Fibroblast of lung (primary cell): ENCODE data around the gene SH3GL2.

Source experiments
- CTCF ChIP-seq, 2 donors: IDR thresholded peaks in 1 of 2; conservative IDR thresholded peaks in 1 of 2; 1 replicate in 1 of 2; 2 replicates in 1 of 2; pipeline ENCODE4 v1.5.1; 2011 to 2012; ENCODE audit warnings: low read length in 2 of 2, control low read depth in 1 of 2, inconsistent platforms in 1 of 2, low read depth in 1 of 2, mild to moderate bottlenecking in 1 of 2
- EZH2 ChIP-seq: IDR thresholded peaks from 2 replicates; pipeline ENCODE4 v1.5.1; 2012; ENCODE audit warnings: low read length, control low read depth, mild to moderate bottlenecking; ENCODE audit errors: missing control alignments

- TF ChIP-seq CTCF (conservative IDR thresholded peaks at IDR 0.05 in 1 of 2, IDR thresholded peaks at IDR 0.05 in 1 of 2; ENCODE audit: low read depth in 1 of 2, low read length in 2 of 2): no peak
- TF ChIP-seq EZH2: no peak
Observed at GRCh38 chr9:17764306-17764705, 185.4 kb downstream of the SH3GL2 start.
